NCI-H1930 (cell line): ENCODE data around the gene PLGRKT.
"Not testable (repeated sequence)": the region's sequence is repeated elsewhere in the genome, so short reads cannot be mapped to it uniquely, and the experiment has no call there.

Experiments
- DNase-seq, 2 experiments: peaks; one replicate each; lab custom pipeline; 2025; lab: John Stamatoyannopoulos, UW

PLGRKT gene

GRCh38 chr9:5430912-5431311, 6.8 kb downstream of the PLGRKT start:
- DNase-seq = no peak

- no peak for DNase-seq
Measured at GRCh38 chr9:5429873-5430564, 7.7 kb downstream of the PLGRKT start.

- DNase-seq = no peak
Measured at GRCh38 chr9:5428794-5429528, 8.8 kb downstream of the PLGRKT start.

GRCh38 chr9:5428172-5428571, 9.6 kb downstream of the PLGRKT start:
- DNase-seq = no peak

- DNase-seq = no peak
Measured at GRCh38 chr9:5427005-5427404, 10.7 kb downstream of the PLGRKT start.

GRCh38 chr9:5425006-5425628, 12.6 kb downstream of the PLGRKT start:
- no peak for DNase-seq

- no peak for DNase-seq
Measured at GRCh38 chr9:5422276-5422675, 15.4 kb downstream of the PLGRKT start.

- DNase-seq = no peak
Measured at GRCh38 chr9:5421163-5421562, 16.6 kb downstream of the PLGRKT start.

GRCh38 chr9:5419987-5420386, 17.7 kb downstream of the PLGRKT start:
- no peak for DNase-seq

GRCh38 chr9:5418481-5418880, 19.2 kb downstream of the PLGRKT start:
- DNase-seq = no peak

- no peak for DNase-seq
Measured at GRCh38 chr9:5416953-5417352, 20.8 kb downstream of the PLGRKT start.

GRCh38 chr9:5408596-5408995, 29.1 kb downstream of the PLGRKT start:
- DNase-seq = no peak

- no peak for DNase-seq
Measured at GRCh38 chr9:5402217-5402616, 35.5 kb downstream of the PLGRKT start.

GRCh38 chr9:5397547-5397946, 40.2 kb downstream of the PLGRKT start:
- not testable (repeated sequence) for DNase-seq

- no peak for DNase-seq
Measured at GRCh38 chr9:5395428-5395827, 42.3 kb downstream of the PLGRKT start.

- DNase-seq = not testable (repeated sequence)
Measured at GRCh38 chr9:5393976-5394375, 43.7 kb downstream of the PLGRKT start.

- DNase-seq = no peak
Measured at GRCh38 chr9:5393497-5393896, 44.2 kb downstream of the PLGRKT start.

- DNase-seq = no peak
Measured at GRCh38 chr9:5392285-5392684, 45.4 kb downstream of the PLGRKT start.

- no peak for DNase-seq
Measured at GRCh38 chr9:5389109-5389732, 48.5 kb downstream of the PLGRKT start.

- DNase-seq = no peak
Measured at GRCh38 chr9:5388026-5388819, 49.5 kb downstream of the PLGRKT start.

GRCh38 chr9:5384436-5384835, 53.3 kb downstream of the PLGRKT start:
- no peak for DNase-seq

- no peak for DNase-seq
Measured at GRCh38 chr9:5382479-5382878, 55.2 kb downstream of the PLGRKT start.
